Hematopoietic multipotent progenitor cell treated with erythropoietin and hydrocortisone succinate and interleukin-3 and kit ligand, for 17 days (in vitro differentiated cells): ENCODE data around the gene CTBP2.
"Not testable (repeated sequence)": the region's sequence is repeated elsewhere in the genome, so short reads cannot be mapped to it uniquely, and the experiment has no call there.

ENCODE experiments used
- DNase-seq: peaks from one replicate; pipeline ENCODE4 v3.0.0-alpha.2; 2015; ENCODE audit warnings: low spot score

Gene CTBP2

DNA sequence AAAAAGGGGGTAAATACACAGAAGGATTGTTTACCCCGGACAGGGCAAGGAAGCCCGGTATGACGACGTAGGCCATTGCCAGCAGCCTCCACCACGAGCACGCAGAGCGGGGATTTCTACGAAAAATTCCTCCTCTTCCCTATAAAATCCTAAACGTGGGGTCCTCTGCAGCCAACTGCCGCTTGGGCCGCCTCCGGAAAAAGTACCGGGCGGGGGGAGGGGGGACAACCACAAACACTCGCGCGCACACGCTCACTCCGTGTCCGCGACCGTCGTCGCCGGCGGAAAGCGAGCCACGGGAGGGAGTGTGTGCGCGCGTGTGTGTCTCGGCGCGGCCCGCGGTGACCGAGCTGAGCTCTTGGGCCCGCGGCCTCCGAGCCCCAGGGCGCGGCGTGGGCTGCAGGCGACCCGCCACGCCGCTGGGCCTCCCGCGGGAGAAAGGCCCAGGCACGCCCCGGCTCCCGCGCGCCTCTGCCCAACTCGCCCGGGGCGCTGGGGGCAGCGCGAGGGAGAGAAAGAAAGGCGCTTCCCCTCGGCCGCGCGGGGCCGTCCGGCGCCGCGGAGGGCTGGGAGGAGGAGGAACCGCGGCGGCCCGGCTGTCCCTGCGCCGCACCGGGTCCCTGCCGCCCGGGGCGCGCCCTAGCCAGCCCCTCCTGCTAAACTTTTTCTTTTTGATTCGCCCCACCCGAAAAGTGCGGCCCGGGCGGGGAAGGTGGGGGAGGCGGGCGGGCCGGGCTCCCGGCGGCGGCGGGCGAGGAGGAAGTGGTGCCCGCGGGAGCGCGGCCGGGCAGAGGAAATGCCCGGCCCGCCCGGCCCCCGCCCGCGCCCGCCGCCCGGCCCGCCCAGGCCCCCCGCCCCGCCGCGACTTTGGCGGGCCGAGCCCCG lies 1.5 kb downstream of the CTBP2 start:
- peak; percentile 60 for DNase-seq

DNA sequence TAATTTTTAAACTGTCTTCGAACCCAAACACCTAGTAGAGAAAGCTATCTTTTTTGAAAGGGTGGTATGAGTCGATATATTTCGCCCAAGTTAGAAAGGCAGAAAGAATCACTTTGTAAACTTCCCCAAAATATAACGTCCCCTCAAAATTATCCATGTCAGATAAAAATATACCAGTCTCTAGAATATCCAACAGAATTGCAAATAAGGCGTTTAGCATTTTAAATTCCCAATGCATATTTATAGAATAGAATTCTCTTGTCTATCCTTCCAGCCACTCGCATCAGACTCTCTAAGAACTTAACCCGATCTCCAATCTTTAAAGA lies 2.1 kb downstream of the CTBP2 start:
- DNase-seq = peak; percentile 40

DNA sequence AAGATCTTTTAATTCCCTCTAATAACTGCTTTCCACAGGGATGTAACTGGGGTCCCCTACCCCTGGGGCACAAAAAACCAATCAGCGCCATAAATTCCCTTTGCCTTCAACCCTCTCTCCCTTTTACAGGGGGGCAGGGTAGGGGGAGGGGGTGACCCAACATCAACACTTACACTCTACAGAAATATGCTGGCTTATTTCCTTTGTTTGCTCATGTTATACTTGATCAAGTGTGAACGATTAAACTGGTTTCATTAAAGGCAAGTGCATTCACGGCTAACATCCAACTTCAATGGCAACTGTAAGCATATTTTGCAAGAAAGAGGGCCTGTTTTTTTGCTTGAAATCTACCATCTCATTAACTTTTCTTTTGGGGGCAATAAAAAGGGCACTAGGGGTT lies 2.9 kb downstream of the CTBP2 start:
- peak; percentile 24 for DNase-seq

DNA sequence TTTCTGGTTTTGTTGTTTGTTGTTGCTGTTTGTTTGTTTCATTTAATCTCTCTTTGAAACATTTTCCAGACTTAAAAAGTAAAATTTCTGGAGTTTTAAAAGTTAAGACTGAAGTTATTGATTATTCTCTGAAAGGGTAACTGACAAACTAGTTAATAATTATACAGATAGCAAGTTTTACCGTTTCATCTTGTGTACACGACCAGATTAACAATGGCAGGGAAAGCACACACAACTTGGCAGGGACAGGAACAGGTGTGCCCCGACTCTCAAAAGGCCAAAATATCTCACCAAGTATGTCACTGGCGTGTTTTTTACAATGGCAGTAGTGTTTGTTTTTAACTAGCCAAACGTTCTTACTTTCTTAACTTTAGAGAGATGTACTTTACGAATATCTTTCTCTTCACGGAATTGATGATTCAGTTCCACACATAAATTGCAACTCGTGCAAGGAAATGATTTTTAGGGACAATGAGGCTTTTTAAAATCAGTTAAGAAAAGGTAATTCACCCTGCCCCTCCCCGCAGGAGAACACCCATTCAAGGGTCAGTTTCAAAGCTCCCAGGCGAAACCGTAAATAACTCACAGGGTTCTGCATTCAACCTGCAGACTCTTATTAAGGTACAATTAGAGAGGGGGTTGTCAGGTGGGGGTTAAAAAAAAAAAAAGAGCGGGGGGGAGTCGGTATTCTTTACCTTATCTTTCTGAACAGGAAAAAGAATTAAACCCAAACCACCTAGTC lies 3.5 kb downstream of the CTBP2 start:
- no peak for DNase-seq

DNA sequence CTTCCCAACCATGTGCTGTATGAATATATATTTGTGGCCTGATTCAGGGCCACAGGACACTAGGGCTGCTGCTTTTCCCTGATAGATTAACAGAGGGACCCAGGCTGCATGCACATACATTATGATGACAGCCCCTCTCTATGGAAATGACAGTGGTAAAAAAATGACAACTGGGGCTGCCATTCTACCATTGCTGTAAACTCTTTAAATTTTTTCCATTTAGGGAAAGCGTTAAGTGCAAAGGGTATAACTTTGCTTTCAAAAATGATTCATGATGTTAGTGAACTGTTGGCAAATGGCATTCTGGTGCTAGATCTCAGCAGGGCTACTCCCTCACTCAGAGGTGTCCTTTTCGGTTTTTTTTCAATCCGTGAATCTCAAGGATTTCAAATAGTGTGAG lies 4.2 kb downstream of the CTBP2 start:
- DNase-seq = no peak

DNA sequence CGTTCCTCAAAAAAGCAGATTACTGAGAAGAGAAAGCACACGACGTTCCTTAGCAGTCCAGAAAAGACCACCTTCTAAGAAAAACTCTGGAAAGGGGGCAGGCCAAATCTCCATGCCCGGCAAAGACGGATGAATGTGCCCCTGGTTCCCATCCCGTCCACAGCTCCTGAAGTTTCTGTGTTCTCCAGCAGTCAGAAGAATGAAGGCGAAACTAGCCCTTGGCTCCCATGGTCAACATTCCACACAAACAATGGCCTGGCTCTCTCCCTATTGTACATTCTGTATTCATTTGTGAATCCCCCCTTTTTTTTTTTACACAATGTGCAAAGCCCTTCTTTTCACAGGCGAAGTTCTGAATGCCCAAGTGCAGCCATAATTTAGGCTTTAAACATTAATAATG lies 5.3 kb downstream of the CTBP2 start:
- no peak for DNase-seq

DNA sequence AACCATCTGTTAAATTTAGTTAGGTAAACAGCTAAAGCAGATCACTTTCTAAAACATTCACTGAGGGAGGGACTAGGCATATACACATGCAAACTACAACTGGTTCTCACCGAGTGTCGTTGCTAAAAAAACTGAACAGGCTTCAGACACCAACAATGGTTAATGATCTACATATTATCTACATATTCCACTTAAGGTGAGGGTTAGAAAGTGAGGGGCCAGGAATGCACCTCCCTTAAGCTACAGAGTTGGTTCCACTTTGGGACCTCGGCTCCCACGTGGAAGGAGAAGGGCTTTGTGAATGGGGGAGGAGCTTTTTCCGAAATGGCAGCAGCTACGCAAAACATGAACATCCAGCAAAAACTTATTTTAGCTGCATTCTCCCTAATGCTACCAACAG lies 5.8 kb downstream of the CTBP2 start:
- no peak for DNase-seq

DNA sequence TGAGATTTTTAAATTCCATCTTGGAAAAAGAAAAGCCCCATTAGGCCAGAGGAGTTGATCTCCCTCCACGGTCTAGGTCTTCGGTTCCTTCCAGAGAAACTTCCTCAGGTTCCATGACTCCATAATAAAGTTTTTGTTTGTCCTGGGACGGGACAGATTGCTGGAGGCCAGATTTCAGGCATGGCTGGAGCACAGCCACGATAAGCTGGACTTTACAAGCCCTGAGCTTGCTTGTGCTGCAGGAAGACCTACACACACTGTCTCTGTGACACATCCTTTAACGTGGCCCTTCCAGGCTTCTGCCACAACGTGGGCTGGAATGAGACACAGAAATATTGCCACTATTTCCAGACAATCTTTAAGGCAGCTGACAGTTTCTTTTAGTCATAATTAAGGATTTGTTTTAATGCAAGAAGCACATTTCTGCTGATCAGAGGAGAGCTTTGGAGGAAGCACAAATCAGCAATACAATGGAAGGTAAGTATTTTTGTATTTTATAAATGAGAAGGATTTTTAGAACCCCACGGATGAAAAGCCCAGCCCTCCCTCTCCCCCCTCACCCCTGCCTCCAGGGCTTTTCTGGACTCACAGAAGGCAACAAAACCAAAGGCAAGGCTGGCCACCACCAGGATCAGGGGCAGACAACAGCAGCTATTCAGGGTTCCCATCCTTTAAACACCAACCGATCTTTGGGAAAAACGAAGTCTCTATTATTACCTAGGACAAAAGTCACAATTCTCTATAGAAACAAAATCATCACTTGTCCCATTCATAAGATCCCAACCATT lies 6.5 kb downstream of the CTBP2 start:
- no peak for DNase-seq

DNA sequence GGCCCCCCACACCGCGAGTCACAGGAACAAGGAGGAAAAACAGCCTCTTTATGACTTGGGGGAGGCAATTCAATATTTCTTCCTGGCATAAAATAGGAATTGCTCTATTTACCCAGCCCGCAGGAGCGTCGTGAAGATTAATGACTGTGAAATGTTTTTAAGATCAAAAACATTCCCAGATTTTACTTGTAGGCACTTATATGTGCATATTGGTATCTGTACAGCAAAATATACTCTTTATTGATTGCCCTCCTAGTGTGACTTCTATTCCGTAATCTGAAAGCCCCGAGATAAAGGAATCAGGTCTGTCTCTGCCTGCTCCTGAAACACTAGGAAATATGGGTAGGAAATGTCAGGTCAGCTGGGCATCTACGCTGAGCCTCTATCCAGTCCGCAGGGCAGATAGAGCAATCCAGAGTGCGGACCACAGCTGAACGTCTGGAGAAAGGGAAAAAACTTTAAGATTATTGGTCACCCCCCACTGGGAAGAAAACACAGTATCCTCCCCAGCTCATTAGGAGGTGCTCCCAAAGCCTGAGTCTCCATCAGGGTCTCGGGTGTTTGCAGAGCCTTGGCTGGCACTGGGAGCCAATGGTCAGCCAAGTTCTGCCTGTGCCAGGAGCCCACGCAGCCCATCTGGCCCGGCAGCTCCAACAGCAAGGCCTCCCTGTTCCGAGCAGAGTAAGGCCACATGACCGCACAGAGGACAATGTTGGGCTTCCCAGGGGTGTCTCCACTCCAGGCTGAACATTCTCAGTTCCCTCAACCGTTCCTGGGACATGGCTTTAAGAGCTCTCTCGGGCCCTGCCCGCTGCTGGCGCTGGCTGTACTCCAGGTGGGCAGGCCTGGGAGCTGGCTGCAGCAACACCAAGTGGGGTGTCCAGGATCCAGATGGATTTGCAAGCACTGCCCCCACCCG lies 7.7 kb downstream of the CTBP2 start:
- no peak for DNase-seq

DNA sequence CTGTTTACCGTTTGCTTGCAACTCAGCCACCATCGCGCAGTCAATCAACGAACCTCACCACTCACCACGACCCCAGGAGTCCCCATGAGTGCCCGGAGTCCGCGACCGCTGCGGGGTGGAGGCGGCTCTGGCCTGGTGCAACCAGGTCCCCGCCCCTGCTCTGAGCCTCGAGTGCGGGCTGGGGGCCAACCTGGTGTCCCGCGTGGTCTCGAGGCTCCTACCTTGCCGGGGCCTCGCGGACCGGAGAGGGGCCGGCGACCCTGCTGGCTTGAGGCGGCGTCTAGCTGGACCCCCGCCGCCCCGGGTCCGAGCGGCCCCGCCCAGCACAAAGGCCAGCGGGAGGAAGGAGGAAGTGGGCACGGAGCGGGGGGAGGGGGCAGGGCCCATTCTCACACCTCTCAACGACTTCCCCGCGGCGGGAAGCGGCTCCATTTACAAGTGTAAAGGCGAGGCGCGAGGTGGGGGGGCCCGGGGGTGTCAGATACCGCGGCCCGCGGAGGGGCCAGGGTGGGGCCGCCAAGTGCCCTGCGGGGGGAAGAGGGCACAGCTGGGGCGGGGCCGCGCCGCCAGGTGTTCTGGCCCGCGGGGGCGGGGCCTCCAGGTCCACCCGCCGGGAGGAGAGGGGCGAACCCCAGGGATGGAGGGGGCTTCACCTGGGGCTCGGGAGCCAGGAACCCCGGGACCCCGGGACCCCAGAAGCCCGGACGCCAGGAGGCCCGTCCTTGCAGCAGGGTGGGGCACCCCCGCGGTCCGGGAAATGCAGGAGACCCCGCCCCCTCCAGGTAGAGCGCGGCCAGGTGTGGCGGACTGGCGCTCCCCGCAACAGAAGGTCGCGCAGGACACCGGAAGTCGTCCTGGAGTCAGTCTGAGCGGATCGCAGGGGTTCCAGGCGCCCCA lies 8.6 kb downstream of the CTBP2 start:
- DNase-seq = no peak

DNA sequence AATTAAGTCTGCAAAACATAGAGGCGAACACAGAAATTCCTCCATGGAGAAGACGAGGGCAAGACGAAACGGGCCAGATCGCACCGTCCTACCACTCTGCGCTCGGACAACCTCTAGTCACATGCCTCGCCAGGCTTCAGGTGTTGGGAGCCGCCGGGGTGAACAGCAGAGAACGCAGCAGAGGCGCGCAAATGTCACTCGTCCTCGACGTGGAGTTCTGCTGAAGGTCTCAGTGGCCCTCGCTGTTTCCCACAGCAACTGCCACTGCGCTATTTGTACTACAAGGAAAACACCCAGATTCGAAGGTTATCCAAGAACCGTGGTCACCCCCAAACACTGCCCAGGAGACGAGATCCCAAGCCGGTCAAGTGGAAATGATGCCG lies 9.2 kb downstream of the CTBP2 start:
- DNase-seq = no peak

DNA sequence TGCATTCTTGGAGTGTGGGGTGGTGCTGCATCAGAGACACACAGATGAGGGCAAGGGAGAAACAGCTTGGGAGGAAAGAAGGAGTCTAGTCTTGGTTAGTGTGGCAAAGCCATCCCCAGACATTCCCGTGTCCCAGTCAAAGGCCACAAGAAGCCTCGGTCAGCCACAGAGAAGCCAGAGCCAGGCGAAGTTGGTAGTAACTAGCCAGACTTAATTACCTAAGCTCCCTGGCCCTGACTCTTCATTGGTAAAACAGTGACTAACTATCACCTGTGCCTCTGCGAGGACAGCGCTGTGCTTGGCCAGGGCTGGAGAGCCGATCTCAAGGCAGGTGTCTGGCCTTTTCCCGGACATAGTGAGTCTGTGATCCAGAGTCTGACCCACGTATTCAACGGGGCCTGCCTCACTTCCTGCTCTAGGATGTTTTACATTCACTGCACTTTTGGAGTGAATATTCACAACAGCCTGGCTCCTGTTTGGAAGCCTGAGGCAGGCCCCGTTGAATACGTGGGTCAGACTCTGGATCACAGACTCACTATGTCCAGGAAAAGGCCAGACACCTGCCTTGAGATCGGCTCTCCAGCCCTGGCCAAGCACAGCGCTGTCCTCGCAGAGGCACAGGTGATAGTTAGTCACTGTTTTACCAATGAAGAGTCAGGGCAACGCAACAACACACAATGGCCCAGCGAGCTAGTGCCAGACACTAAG lies 9.8 kb downstream of the CTBP2 start:
- not testable (repeated sequence) for DNase-seq

DNA sequence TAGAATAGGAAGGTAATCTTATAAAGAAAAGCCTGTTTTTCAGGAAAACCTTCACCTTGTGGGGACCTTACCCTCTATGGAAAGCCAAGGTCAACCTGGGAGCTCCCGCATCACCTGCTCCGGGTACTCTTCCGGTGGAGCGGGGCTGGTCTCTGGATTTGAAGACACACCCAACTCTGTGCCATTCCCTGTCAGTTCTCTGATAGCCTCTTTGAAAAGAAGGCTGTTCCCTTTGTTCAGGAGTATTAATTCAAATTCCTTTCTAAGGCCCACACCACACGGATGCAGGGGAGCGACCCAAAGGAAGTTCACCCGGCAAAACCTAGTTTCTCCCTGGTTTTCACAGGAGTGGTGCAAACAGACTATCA lies 10.7 kb downstream of the CTBP2 start:
- DNase-seq = no peak

DNA sequence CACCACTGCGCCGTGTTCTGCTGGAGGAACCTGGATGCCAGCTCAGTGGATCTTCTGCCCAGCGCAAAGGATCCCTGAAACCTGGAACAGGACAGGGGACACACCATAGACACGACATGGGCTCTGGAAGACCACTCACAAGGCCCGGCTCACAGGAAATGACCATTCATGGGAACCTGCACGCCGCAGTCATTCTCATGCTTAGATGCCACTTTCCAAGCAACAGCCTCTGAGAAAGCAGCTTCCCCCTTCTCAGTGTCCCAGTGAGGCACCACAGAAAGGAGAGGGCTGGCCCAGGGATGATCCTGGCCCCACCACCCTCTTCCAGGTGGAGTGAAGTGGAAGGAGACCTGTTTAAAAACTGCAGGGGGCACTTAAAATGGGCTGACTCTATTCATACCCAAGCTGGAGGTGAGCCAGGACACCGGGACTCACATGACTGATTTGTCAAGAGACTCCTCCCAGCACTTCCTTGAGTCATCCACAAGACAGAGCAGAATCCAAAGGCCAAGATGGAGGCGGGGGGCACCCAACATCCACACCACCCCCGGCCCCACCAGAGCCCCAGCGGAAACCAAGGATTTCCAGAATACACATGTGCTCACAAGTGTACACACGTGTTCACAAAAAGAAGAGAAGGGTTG lies 11.2 kb downstream of the CTBP2 start:
- DNase-seq = peak; percentile 86

DNA sequence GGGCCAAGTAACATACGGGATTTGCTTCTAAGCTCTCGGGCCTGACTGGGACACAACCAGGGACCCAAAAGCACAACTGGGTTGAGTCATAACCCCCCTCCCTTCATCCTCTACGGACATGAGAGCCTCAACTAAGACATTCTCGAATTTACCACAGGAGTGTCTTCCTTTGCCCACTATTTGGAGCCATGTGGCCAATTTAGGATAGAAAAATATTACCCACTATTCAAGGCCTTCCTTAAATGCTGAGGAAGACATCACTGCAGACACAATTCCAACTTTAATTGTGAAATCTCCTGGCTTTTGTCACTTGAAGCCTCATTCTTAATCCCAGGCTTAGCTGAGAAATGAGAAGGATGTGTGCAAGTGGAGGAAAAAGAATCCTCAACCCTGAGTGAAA lies 11.8 kb downstream of the CTBP2 start:
- DNase-seq = no peak

DNA sequence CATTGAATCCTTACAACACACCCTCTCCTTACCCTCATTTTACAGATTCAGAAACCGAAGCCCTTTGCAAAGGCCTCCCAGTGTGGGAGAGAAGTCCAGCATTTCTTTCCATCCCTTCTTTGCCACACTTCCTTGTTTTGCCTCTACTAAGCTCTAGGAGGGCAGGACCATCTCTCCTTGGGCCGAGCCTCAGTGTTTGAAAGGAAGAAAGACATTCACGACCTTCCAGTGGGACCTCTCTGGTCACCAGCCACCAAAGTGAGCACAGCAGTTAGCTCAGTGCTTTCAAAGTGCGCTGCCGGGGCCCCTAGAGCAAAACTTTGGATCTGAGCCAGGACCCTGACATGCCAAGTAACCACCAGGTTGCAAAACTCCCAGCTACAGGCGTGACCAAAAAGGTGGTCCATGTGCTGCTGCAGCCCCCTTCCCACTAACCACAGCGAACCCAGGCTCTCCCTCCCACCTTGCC lies 12.4 kb downstream of the CTBP2 start:
- peak; percentile 78 for DNase-seq

DNA sequence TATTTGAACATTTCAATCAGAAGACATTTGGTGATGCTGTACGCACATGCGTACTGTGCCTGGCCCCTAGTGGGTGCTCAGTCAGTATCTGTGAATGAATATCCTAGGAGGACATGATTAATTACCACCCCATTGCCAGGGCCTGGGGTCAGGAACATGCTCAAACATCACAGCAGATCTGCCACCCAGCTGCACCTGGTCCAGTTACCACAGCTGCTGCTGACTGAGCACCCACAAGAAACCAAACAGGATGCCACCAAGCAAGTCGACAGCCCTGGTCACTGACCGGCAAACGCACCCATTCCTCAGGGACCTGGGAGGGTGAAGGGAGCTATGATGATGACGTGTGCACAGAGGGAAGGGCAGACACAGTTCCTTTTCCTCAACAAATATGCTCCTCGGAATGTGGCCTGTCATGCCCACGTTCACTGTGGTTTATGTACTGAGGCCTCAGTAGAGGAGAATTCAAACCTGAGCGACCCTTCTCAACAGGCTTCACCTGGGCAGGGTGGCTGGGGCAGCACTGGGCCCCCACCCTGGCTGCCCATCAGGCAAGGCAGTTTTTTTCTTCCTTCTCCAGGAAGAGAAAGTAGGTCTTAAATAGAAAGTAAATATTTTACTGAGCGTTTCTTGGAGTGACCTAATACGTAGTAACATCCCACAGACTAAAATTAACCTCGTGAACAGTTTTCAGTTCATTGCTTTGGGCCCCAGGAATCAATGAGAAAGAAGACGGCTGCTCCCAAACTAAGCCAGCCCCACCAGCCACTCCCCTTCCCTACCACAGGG lies 13.4 kb downstream of the CTBP2 start:
- no peak for DNase-seq

DNA sequence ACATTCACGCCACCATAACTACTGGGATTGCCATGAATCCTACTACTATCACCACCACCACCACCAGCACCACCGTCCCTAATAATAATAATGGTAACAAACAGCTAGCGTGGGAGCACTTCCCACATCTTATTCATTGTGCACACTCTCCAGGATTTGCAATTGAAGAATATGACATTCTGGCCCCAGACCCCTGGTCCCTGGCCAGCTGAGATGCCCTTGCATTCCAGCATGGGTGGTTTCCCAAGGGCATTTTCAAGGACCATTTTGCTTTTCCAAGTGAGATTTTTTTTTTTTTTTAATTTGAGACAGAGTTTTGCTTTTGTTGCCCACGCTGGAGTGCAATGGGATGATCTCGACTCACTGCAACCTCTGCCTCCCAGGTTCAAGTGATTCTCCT lies 14.7 kb downstream of the CTBP2 start:
- DNase-seq = no peak
